ENCODE data around the gene WRNIP1. TPM values are rescaled to one million over a fixed set of nuclear protein-coding genes. Genes with fewer than 3 reads are reported as not detected.

The WRNIP1 gene
- polyA plus RNA-seq, 1 experiment = 28.0 TPM

GRCh38 chr6:2744209-2744771, 20.9 kb upstream of the WRNIP1 start:
- DNase-seq (ENCODE audit: low read depth, low spot score) = no peak
- TF ChIP-seq CTCF (IDR thresholded peaks at IDR 0.05; ENCODE audit: low read depth, low read length) = peak; percentile 46
- Histone ChIP-seq H3K9me3 (ENCODE audit: control insufficient read depth, insufficient read depth, low read length) (no peaks in the 10 kb centered on the region), H3K27me3 (ENCODE audit: control insufficient read depth, insufficient read depth, low read length) (no peaks in the 10 kb centered on the region), H3K27ac (ENCODE audit: low read depth, low read length) (no peak overlapping the region), H3K4me3 (ENCODE audit: low read depth, low read length) (no peak overlapping the region)
- ChIA-PET CTCF (no interaction called here), POLR2A (no interaction called here)

GRCh38 chr6:2744778-2745177, 20.4 kb upstream of the WRNIP1 start:
- ChIA-PET CTCF (no interaction called here), POLR2A (no interaction called here)
- Histone ChIP-seq H3K9me3 (ENCODE audit: control insufficient read depth, insufficient read depth, low read length) (no peaks in the 10 kb centered on the region), H3K4me3 (ENCODE audit: low read depth, low read length) (no peak overlapping the region), H3K27ac (ENCODE audit: low read depth, low read length) (no peak overlapping the region), H3K27me3 (ENCODE audit: control insufficient read depth, insufficient read depth, low read length) (no peaks in the 10 kb centered on the region)
- no peak for TF ChIP-seq CTCF (IDR thresholded peaks at IDR 0.05; ENCODE audit: low read depth, low read length)
- DNase-seq (ENCODE audit: low read depth, low spot score) = no peak

GRCh38 chr6:2745246-2745645, 19.9 kb upstream of the WRNIP1 start:
- no peak overlapping the region for H3K27ac ChIP-seq (ENCODE audit: low read depth, low read length)
- H3K9me3 ChIP-seq (ENCODE audit: control insufficient read depth, insufficient read depth, low read length) = no peaks in the 10 kb centered on the region
- ChIA-PET POLR2A (no interaction called here), CTCF (interaction anchor here (0.6 kb wide), 2 partner anchors 395 to 1153 kb away, joined by 3 read pairs; no protein-coding TSS in a partner anchor)
- no peak overlapping the region for H3K4me3 ChIP-seq (ENCODE audit: low read depth, low read length)
- DNase-seq (ENCODE audit: low read depth, low spot score) = no peak
- H3K27me3 ChIP-seq (ENCODE audit: control insufficient read depth, insufficient read depth, low read length) = no peaks in the 10 kb centered on the region
- TF ChIP-seq CTCF (IDR thresholded peaks at IDR 0.05; ENCODE audit: low read depth, low read length) = no peak

GRCh38 chr6:2746557-2747061, 18.6 kb upstream of the WRNIP1 start:
- no peak for DNase-seq (ENCODE audit: low read depth, low spot score)
- Histone ChIP-seq H3K27me3 (ENCODE audit: control insufficient read depth, insufficient read depth, low read length) (no peaks in the 10 kb centered on the region), H3K4me3 (ENCODE audit: low read depth, low read length) (no peak overlapping the region), H3K27ac (ENCODE audit: low read depth, low read length) (no peak overlapping the region), H3K9me3 (ENCODE audit: control insufficient read depth, insufficient read depth, low read length) (no peaks in the 10 kb centered on the region)
- TF ChIP-seq CTCF (IDR thresholded peaks at IDR 0.05; ENCODE audit: low read depth, low read length) = no peak
- ChIA-PET CTCF (interaction anchor here (1.0 to 1.8 kb wide), 2 partner anchors 9 to 44 kb away, joined by 3 to 12 read pairs; no protein-coding TSS in a partner anchor), POLR2A (no interaction called here)

- H3K9me3 ChIP-seq (ENCODE audit: control insufficient read depth, insufficient read depth, low read length) = no peaks in the 10 kb centered on the region
- no peaks in the 10 kb centered on the region for H3K27me3 ChIP-seq (ENCODE audit: control insufficient read depth, insufficient read depth, low read length)
- no peak overlapping the region for H3K4me3 ChIP-seq (ENCODE audit: low read depth, low read length)
- ChIA-PET CTCF (interaction anchor here (1.1 to 6.0 kb wide), 5 partner anchors 9 to 1151 kb away, joined by 3 to 131 read pairs (median 47); partner anchors contain the start of gene WRNIP1), POLR2A (no interaction called here)
- H3K27ac ChIP-seq (ENCODE audit: low read depth, low read length) = no peak overlapping the region
- no peak for TF ChIP-seq CTCF (IDR thresholded peaks at IDR 0.05; ENCODE audit: low read depth, low read length)
- no peak for DNase-seq (ENCODE audit: low read depth, low spot score)
Measured at GRCh38 chr6:2748183-2748582, 17.0 kb upstream of the WRNIP1 start.

All from AG04450 (cell line).